ENCODE results near the gene PLK5. TPM values are rescaled to one million over a fixed set of nuclear protein-coding genes. Genes with fewer than 3 reads are reported as not detected.

PLK5 gene
- total and polyA plus RNA-seq, 2 experiments from 2014 or later, result 0.97 to 1.2 TPM

- no peak overlapping the region for H3K27ac Mint-ChIP-seq
- ATAC-seq, result no peak
- Histone ChIP-seq H3K4me3 (no peak overlapping the region), H3K27ac (ENCODE audit: low read depth) (no peak overlapping the region), H2AFZ (no peak overlapping the region), H3K79me2 (replicated peaks; ENCODE audit: insufficient read depth) (peaks cover 2% of the 10 kb centered on the region), H3F3A (replicated peaks; ENCODE audit: low read depth) (0 out of 2 replicates have a peak, but pooled peaks cover 5% of the 10 kb centered on the region), H3K27me3 (ENCODE audit: insufficient read depth) (no peaks in the 10 kb centered on the region), H4K20me1 (replicated peaks; ENCODE audit: insufficient read depth) (no peaks in the 10 kb centered on the region; the same call in 1 of the 2 replicates), H3K36me3 (ENCODE audit: insufficient read depth) (no peaks in the 10 kb centered on the region), H3K9me2 (ENCODE audit: insufficient read depth) (no peaks in the 10 kb centered on the region), H3K4me2 (no peak overlapping the region), H3K4me1 (ENCODE audit: insufficient read depth) (peaks cover under 1% of the 10 kb centered on the region; the same call in 1 of the 2 replicates)
- H3K36me3 Mint-ChIP-seq (ENCODE audit: low read depth), result no peaks in the 10 kb centered on the region; the same call in 1 of the 3 replicates
- no peak for DNase-seq (ENCODE audit: low spot score)
- no peaks in the 10 kb centered on the region; the same call in 1 of the 3 replicates for H3K4me1 Mint-ChIP-seq
- peaks cover 7% of the 10 kb centered on the region for H3K27me3 Mint-ChIP-seq (ENCODE audit: insufficient read depth, low read depth, poor library complexity)
- no peaks in the 10 kb centered on the region; the same call in 2 of the 3 replicates for H3K9me3 Mint-ChIP-seq
- H3K4me3 Mint-ChIP-seq, result no peak overlapping the region
- TF ChIP-seq CTCF (conservative IDR thresholded peaks at IDR 0.05; ENCODE audit: low read depth in 2 of 2), result no peak
- TF ChIP-seq POLR2AphosphoS5 (IDR thresholded peaks at IDR 0.05; ENCODE audit: low read depth), result no peak
- no peak for TF ChIP-seq STAT1 (IDR thresholded peaks at IDR 0.05; ENCODE audit: unreplicated experiment)
- no peak for TF ChIP-seq EZH2phosphoT487 (IDR thresholded peaks at IDR 0.05; ENCODE audit: unreplicated experiment)
- no peak for TF ChIP-seq CREB1 (CRISPR knock-in tag; IDR thresholded peaks at IDR 0.05; ENCODE audit: low read depth)
- TF ChIP-seq ZNF462 (CRISPR knock-in tag; IDR thresholded peaks at IDR 0.05), result no peak
Measured at GRCh38 chr19:1483131-1483978, 40.5 kb upstream of the PLK5 start.

Data from GM23338 (cell line).